K562 (cell line): ENCODE measurements around the gene NETO1. TPM values are rescaled to one million over a fixed set of nuclear protein-coding genes. Genes with fewer than 3 reads are reported as not detected.

Experiments
- ATAC-seq: fragments of 200-7000 bp; cut with Tn5 transposase; 3 replicates; pipeline ENCODE4 v1.9.1; 2020; ENCODE audit warnings: moderate library complexity
- BruUV-seq: library from RNA; stranded (reverse); fragments of 400-500 nt; replicated peaks from 2 replicates; lab custom pipeline; 2021; lab: Mats Ljungman, UMichigan
- CTCF ChIA-PET: fragments of 300-600 bp; formaldehyde crosslinking; extraction: SDS; loops from one replicate; lab custom pipeline; 2021; ENCODE audit warnings: low intra/inter-chr PET ratio; lab: Yijun Ruan, JAX
- POLR2A ChIA-PET: fragments of 300-600, 350-650 bp; sonication (Branson Sonifier 250); formaldehyde crosslinking; extraction: SDS; loops from one replicate; lab custom pipeline; 2021; ENCODE audit warnings: antibody characterized with exemption, inconsistent platforms; lab: Yijun Ruan, JAX
- DNase-seq, 4 experiments: peaks; one replicate each; pipeline versions ENCODE4 v3.0.0 to v3.0.0-alpha.2; 2011 to 2018; ENCODE audit warnings: low spot score in 3 of 4, mixed read lengths in 3 of 4; ENCODE audit errors: extremely low read depth in 1 of 4
- FAIRE-seq: peaks from 2 replicates; lab custom pipeline; 2011; peaks lifted over from hg19 to GRCh38; lab: Jason Lieb, UNC
- H2AFZ ChIP-seq: 2 replicates; pipeline ENCODE4 v1.6.0; 2011; ENCODE audit warnings: low read depth, low read length, control low read depth, inconsistent platforms
- H3K27ac ChIP-seq: fragments of 200-600 bp; 3 replicates; pipeline ENCODE4 v1.8.0; 2011; ENCODE audit warnings: low read depth, mild to moderate bottlenecking, control low read depth, inconsistent platforms, low read length, moderate library complexity, mixed read lengths; ENCODE audit errors: extremely low read depth
- H3K27me3 ChIP-seq, 2 experiments: fragments of 300-600 bp in 1 of 2; 2 replicates in 1 of 2; 3 replicates in 1 of 2; pipeline versions ENCODE4 v1.6.0 to v1.8.0; 2011; ENCODE audit warnings: inconsistent platforms in 2 of 2, low read length in 2 of 2, mild to moderate bottlenecking in 1 of 2, mixed read lengths in 1 of 2, moderate library complexity in 1 of 2; ENCODE audit not compliant: control insufficient read depth in 2 of 2, insufficient read depth in 2 of 2
- H3K36me3 ChIP-seq: fragments of 300-600 bp; 3 replicates; pipeline ENCODE4 v1.8.0; 2011; ENCODE audit warnings: mild to moderate bottlenecking, low read length, inconsistent platforms; ENCODE audit not compliant: control insufficient read depth, insufficient read depth
- H3K4me1 ChIP-seq, 2 experiments: fragments of 200-600 bp in 1 of 2; replicated peaks in 1 of 2; 2 replicates in 1 of 2; 3 replicates in 1 of 2; pipeline versions ENCODE4 v1.5.1 to v1.8.0; 2011; ENCODE audit warnings: inconsistent platforms in 2 of 2, low read length in 2 of 2, mild to moderate bottlenecking in 1 of 2, mixed read lengths in 1 of 2, moderate library complexity in 1 of 2; ENCODE audit not compliant: control insufficient read depth in 2 of 2, insufficient read depth in 2 of 2
- H3K4me2 ChIP-seq: 2 replicates; pipeline ENCODE4 v1.6.1; 2011; ENCODE audit warnings: low read length, control low read depth, inconsistent platforms, mixed read lengths; ENCODE audit not compliant: insufficient read depth
- H3K4me3 ChIP-seq: fragments of 200-600 bp; sonication (generic), shearing (Covaris generic); 2 replicates; pipeline ENCODE4 v1.5.1; 2016; ENCODE audit warnings: control low read depth, inconsistent platforms
- H3K79me2 ChIP-seq: fragments of 200-600 bp; 3 replicates; pipeline ENCODE4 v1.8.0; 2011; ENCODE audit warnings: low read length, inconsistent platforms; ENCODE audit not compliant: control insufficient read depth, insufficient read depth
- H3K9ac ChIP-seq, 2 experiments: 2 replicates each; pipeline versions ENCODE4 v1.6.0 to v1.6.1; 2011; ENCODE audit warnings: low read depth in 2 of 2, low read length in 2 of 2, control low read depth in 1 of 2, inconsistent platforms in 1 of 2, mild to moderate bottlenecking in 1 of 2, mixed read lengths in 1 of 2; ENCODE audit not compliant: insufficient read depth in 1 of 2
- H3K9me1 ChIP-seq: one replicate; pipeline ENCODE4 v1.6.0; 2011; ENCODE audit warnings: inconsistent platforms, mild to moderate bottlenecking, low read length, moderate library complexity; ENCODE audit not compliant: control insufficient read depth, insufficient read depth
- H3K9me3 ChIP-seq: replicated peaks from 2 replicates; pipeline ENCODE4 v1.5.1; 2011; ENCODE audit warnings: low read depth, low read length, inconsistent platforms; ENCODE audit not compliant: control insufficient read depth, insufficient read depth
- H4K20me1 ChIP-seq: replicated peaks from 2 replicates; pipeline ENCODE4 v1.6.1; 2011; ENCODE audit warnings: low read length, inconsistent platforms, mixed read lengths; ENCODE audit not compliant: control insufficient read depth, insufficient read depth
- E2F5 ChIP-seq: sonication (generic); formaldehyde crosslinking; IDR thresholded peaks from 2 replicates; pipeline ENCODE4 v1.8.0; 2022; ENCODE audit warnings: mild to moderate bottlenecking, missing genetic modification reagents
- GTF2E2 ChIP-seq: fragments of 200-800 bp; sonication (Bioruptor generic); IDR thresholded peaks from 2 replicates; pipeline ENCODE4 v1.6.1; 2016; ENCODE audit warnings: missing genetic modification characterization, missing compliant biosample characterization
- HDAC3 ChIP-seq: fragments of 450-650 bp; IDR thresholded peaks from 2 replicates; pipeline ENCODE4 v1.6.1; 2018; ENCODE audit warnings: borderline replicate concordance, mild to moderate bottlenecking, moderate library complexity; ENCODE audit not compliant: partially characterized antibody
- ILF3 ChIP-seq: fragments of 450-650 bp; IDR thresholded peaks from 2 replicates; pipeline ENCODE4 v1.6.1; 2018; ENCODE audit warnings: antibody characterized with exemption, mild to moderate bottlenecking, moderate library complexity, borderline replicate concordance
- NFATC3 ChIP-seq: fragments of 450-650 bp; IDR thresholded peaks from 2 replicates; pipeline ENCODE4 v1.6.1; 2017; ENCODE audit warnings: mild to moderate bottlenecking
- ZBTB26 ChIP-seq: fragments of 450-650 bp; formaldehyde crosslinking; IDR thresholded peaks from 2 replicates; pipeline ENCODE4 v1.4.0; 2022; ENCODE audit warnings: missing genetic modification characterization
- ZNF644 ChIP-seq: fragments of 200-800 bp; sonication (Bioruptor generic); IDR thresholded peaks from 2 replicates; pipeline ENCODE4 v1.6.1; 2016; ENCODE audit warnings: low read depth, missing genetic modification characterization, missing compliant biosample characterization
- ZNF699 ChIP-seq: fragments of 250-450 bp; sonication (Bioruptor Pico); IDR thresholded peaks from 2 replicates; pipeline ENCODE4 v1.8.0; 2021; ENCODE audit warnings: mild to moderate bottlenecking, moderate library complexity; ENCODE audit not compliant: insufficient replicate concordance
- in situ Hi-C: fragments of 300-500 bp; cut with MboI; formaldehyde crosslinking; loops from 4 replicates; pipeline ENCODE4 v1.15.0; 2018; ENCODE audit warnings: inconsistent platforms, mixed read lengths
- intact Hi-C: fragments of 100-400 bp; cut with micrococcal nuclease; formaldehyde crosslinking; loops from 2 replicates; pipeline ENCODE4 v1.14.2; 2022
- polyA plus RNA-seq, 8 experiments: library from polyadenylated mRNA; depleted of rRNA in 4 of 8; stranded (reverse) in 5 of 8; unstranded in 3 of 8; fragments of >200 nt; fragmentation: Nextera tagmentation in 2 of 8; fragmentation: Illumina TruSeq in 1 of 8; extraction: Ambion mirVana in 2 of 8; extraction: Trizol in 1 of 8; gene quantifications; 2 replicates each; pipeline versions ENCODE4 v1.2.1 to v1.2.3, GENCODE V29; 2011 to 2014; ENCODE audit warnings: inconsistent platforms in 1 of 8, missing spikeins in 1 of 8
- total RNA-seq, 7 experiments: library from RNA; depleted of rRNA in 6 of 7; stranded (reverse); fragments of >200 nt in 6 of 7; fragmentation: Illumina TruSeq in 2 of 7; extraction: Trizol in 2 of 7; gene quantifications; 2 replicates each; pipeline versions ENCODE4 v1.2.1 to v1.2.3, GENCODE V29; 2011 to 2021; ENCODE audit warnings: low replicate concordance in 1 of 7

The NETO1 gene
- total and polyA plus RNA-seq, 9 of the 15 experiments (the other 6 are each of a cell fraction or from before 2014, with no cell fraction given): not detected

- CTCF ChIA-PET: no interaction called here
- H3K27ac ChIP-seq: no peak overlapping the region
- no peaks in the 10 kb centered on the region for H3K79me2 ChIP-seq
- no peaks in the 10 kb centered on the region for H3K27me3 ChIP-seq
- H2AFZ ChIP-seq: no peak overlapping the region
- H3K9me3 ChIP-seq: no peaks in the 10 kb centered on the region
- FAIRE-seq: no peak
- POLR2A ChIA-PET: no interaction called here
- intact Hi-C loops: no loop called here
- no peak for DNase-seq
- TF ChIP-seq E2F5 (no peak), ZNF644 (tag) (no peak), ZBTB26 (no peak), HDAC3 (no peak), GTF2E2 (tag) (no peak), ILF3 (no peak), NFATC3 (no peak), ZNF699 (CRISPR knock-in tag) (no peak)
- TF ChIP-seq, all 486 proteins: peak for 0
- in situ Hi-C loops: loop anchor here (25.0 kb wide), 1 partner anchor 1064 kb away; no protein-coding TSS in a partner anchor
- Histone ChIP-seq H3K4me3 (no peak overlapping the region), H4K20me1 (no peaks in the 10 kb centered on the region), H3K4me1 (no peaks in the 10 kb centered on the region), H3K4me2 (no peak overlapping the region), H3K9ac (no peak overlapping the region), H3K36me3 (no peaks in the 10 kb centered on the region), H3K9me1 (no peaks in the 10 kb centered on the region)
- no TSS peak for BruUV-seq
- ATAC-seq: no peak
These were observed 94.9 kb downstream of the NETO1 start for GRCh38 chr18:72772916-72773315.
